ENCODE data around the gene CLSTN2. TPM values are rescaled to one million over a fixed set of nuclear protein-coding genes. Genes with fewer than 3 reads are reported as not detected.

The CLSTN2 gene
- total and polyA plus RNA-seq, 2 of the 8 experiments (the other 6 are each of a cell fraction or from before 2014, with no cell fraction given) = 0.39 to 0.52 TPM

- Histone ChIP-seq H3K36me3 (ENCODE audit: control insufficient read depth in 2 of 4, insufficient read depth in 4 of 4, low read length in 3 of 4) (no peaks in the 10 kb centered on the region), H2BK120ac (replicated peaks; ENCODE audit: low read depth, low read length) (no peak overlapping the region), H3K23ac (ENCODE audit: insufficient read length) (no peak overlapping the region), H2BK15ac (ENCODE audit: low read length) (no peak overlapping the region), H3K4me2 (ENCODE audit: insufficient read depth in 1 of 2, low read depth in 2 of 2, low read length in 2 of 2) (no peak overlapping the region), H4K20me1 (replicated peaks in 1 of 2; ENCODE audit: control insufficient read depth in 1 of 2, insufficient read depth in 2 of 2, low read length in 2 of 2) (no peaks in the 10 kb centered on the region), H3K56ac (replicated peaks; ENCODE audit: insufficient read length, low read depth, low read length) (no peak overlapping the region), H3K27ac (ENCODE audit: low read depth, low read length) (no peak overlapping the region), H2AFZ (ENCODE audit: low read length) (no peak overlapping the region), H2BK12ac (ENCODE audit: low read depth, low read length) (no peak overlapping the region), H3K4me1 (replicated peaks in 1 of 4; ENCODE audit: control insufficient read depth in 3 of 4, insufficient read depth in 4 of 4, low read length in 3 of 4) (peaks cover 0 to 2% (median 0%) of the 10 kb centered on the region in 4 experiments; a peak in 1 of 7 replicates), H3K27me3 (replicated peaks in 1 of 4; ENCODE audit: control insufficient read depth in 3 of 4, extremely low read depth in 1 of 4, insufficient read depth in 3 of 4, low read length in 3 of 4) (no peaks in the 10 kb centered on the region), H3K79me2 (ENCODE audit: control insufficient read depth in 1 of 2, insufficient read depth in 2 of 2, low read length in 2 of 2) (no peaks in the 10 kb centered on the region), H2BK20ac (ENCODE audit: low read length) (no peak overlapping the region), H2BK5ac (ENCODE audit: low read depth, low read length) (no peak overlapping the region), H4K8ac (ENCODE audit: extremely low read depth, insufficient read depth, low read length) (no peak overlapping the region), H3K23me2 (ENCODE audit: low read depth, low read length) (no peaks in the 10 kb centered on the region), H4K91ac (replicated peaks; ENCODE audit: insufficient read length, low read length) (no peak overlapping the region), H3K4me3 (ENCODE audit: extremely low read depth in 1 of 4, insufficient read depth in 2 of 4, low read depth in 3 of 4, low read length in 4 of 4) (no peak overlapping the region), H3K4ac (replicated peaks; ENCODE audit: insufficient read length, low read depth, low read length) (no peak overlapping the region), H3K14ac (ENCODE audit: insufficient read length) (no peak overlapping the region), H3K9me3 (ENCODE audit: insufficient read depth in 2 of 2, low read depth in 1 of 2, low read length in 1 of 2) (peaks cover 8 to 9% of the 10 kb centered on the region in 2 experiments; a peak in 1 of 4 replicates), H3K9ac (replicated peaks in 1 of 4; ENCODE audit: extremely low read depth in 1 of 4, low read depth in 3 of 4, low read length in 3 of 4) (no peak overlapping the region), H4K5ac (ENCODE audit: insufficient read length, low read depth, low read length) (no peak overlapping the region), H2AK5ac (ENCODE audit: low read depth, low read length) (no peak overlapping the region), H3K79me1 (ENCODE audit: low read depth, low read length) (no peaks in the 10 kb centered on the region), H3K18ac (ENCODE audit: extremely low read depth, low read length) (no peak overlapping the region)
- DNase-seq (ENCODE audit: low read depth in 1 of 2, low spot score in 2 of 2) = no peak
- TF ChIP-seq MAFK (IDR thresholded peaks at IDR 0.05; ENCODE audit: low read depth, low read length) (no peak), HDAC6 (IDR thresholded peaks at IDR 0.05; ENCODE audit: low read depth, low read length) (no peak), JUND (IDR thresholded peaks at IDR 0.05; ENCODE audit: low read length) (no peak), JUN (IDR thresholded peaks at IDR 0.05; ENCODE audit: low read depth, low read length) (no peak), ASH2L (IDR thresholded peaks at IDR 0.05; ENCODE audit: low read length) (no peak), SP1 (IDR thresholded peaks at IDR 0.05; ENCODE audit: low read depth, low read length) (no peak)
- ChIA-PET CTCF (ENCODE audit: partially characterized antibody) (interaction anchor here (1.2 kb wide), 1 partner anchor 22 kb away, joined by 5 read pairs; no protein-coding TSS in a partner anchor), POLR2A (ENCODE audit: partially characterized antibody) (no interaction called here)
- FAIRE-seq = no peak
- WGBS, 2 experiments (ENCODE audit: extremely low coverage in 1 of 2, insufficient coverage in 1 of 2, insufficient read length in 1 of 2, insufficient replicate concordance in 2 of 2, low coverage in 1 of 2, low lambda C conversion rate in 2 of 2, missing lambda C conversion rate in 1 of 2) = 63% methylated on average over 1 of the region's 1 CpG; no CpG with 5 or more reads in 1 of the 2 experiments
These were observed 289.3 kb downstream of the CLSTN2 start for GRCh38 chr3:140224307-140224706.

Data from H1 (cell line).